ENCODE data around the gene AP5Z1. TPM values are rescaled to one million over a fixed set of nuclear protein-coding genes. Genes with fewer than 3 reads are reported as not detected.

AP5Z1 gene
- total RNA-seq, 4 donors from 2014 or later, result 13.0 to 33.9 (median 26.8) TPM

GRCh38 chr7:4764402-4765007 is 10.9 kb upstream of the AP5Z1 start:
- no peaks in the 10 kb centered on the region for H3K9me3 ChIP-seq
- no peaks in the 10 kb centered on the region for H3K27me3 ChIP-seq
- no peak overlapping the region for H3K4me3 ChIP-seq
- ATAC-seq, result no peak
- no peak for TF ChIP-seq POLR2AphosphoS5 (IDR thresholded peaks at IDR 0.05)
- TF ChIP-seq EP300 (IDR thresholded peaks at IDR 0.05), result no peak
- no peak for TF ChIP-seq POLR2A (IDR thresholded peaks at IDR 0.05)
- TF ChIP-seq, protein P1, sequence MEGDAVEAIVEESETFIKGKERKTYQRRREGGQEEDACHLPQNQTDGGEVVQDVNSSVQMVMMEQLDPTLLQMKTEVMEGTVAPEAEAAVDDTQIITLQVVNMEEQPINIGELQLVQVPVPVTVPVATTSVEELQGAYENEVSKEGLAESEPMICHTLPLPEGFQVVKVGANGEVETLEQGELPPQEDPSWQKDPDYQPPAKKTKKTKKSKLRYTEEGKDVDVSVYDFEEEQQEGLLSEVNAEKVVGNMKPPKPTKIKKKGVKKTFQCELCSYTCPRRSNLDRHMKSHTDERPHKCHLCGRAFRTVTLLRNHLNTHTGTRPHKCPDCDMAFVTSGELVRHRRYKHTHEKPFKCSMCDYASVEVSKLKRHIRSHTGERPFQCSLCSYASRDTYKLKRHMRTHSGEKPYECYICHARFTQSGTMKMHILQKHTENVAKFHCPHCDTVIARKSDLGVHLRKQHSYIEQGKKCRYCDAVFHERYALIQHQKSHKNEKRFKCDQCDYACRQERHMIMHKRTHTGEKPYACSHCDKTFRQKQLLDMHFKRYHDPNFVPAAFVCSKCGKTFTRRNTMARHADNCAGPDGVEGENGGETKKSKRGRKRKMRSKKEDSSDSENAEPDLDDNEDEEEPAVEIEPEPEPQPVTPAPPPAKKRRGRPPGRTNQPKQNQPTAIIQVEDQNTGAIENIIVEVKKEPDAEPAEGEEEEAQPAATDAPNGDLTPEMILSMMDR (IDR thresholded peaks at IDR 0.05), result no peak
- peak overlapping the region in 1 of 4 donors; percentile 90 for H3K27ac ChIP-seq
- H3K4me1 ChIP-seq, result peaks cover 0 to 46% (median 12%) of the 10 kb centered on the region in 3 donors
- WGBS, 2 donors (ENCODE audit: low coverage in 1 of 2), result 20 to 100% methylated on average over 1 to 2 of the region's 35 CpGs
- H3K36me3 ChIP-seq, result peaks cover 0 to 73% of the 10 kb centered on the region in 2 donors

GRCh38 chr7:4765776-4766490 is 9.5 kb upstream of the AP5Z1 start:
- ATAC-seq, result no peak
- WGBS, 2 donors (ENCODE audit: low coverage in 1 of 2), result 62% methylated on average over 12 of the region's 23 CpGs; no CpG with 5 or more reads in 1 of the 2 donors
- Histone ChIP-seq H3K27ac (peak overlapping the region; percentile 86 to 92 (median 90)), H3K4me1 (peaks cover 0 to 60% (median 20%) of the 10 kb centered on the region in 3 donors), H3K36me3 (peaks cover 0 to 58% of the 10 kb centered on the region in 2 donors), H3K27me3 (no peaks in the 10 kb centered on the region), H3K4me3 (no peak overlapping the region), H3K9me3 (no peaks in the 10 kb centered on the region)
- TF ChIP-seq, protein P1 (IDR thresholded peaks at IDR 0.05), result peak in 3 of 4 experiments; percentile 14 to 50 (median 34)
- no peak for TF ChIP-seq POLR2AphosphoS5 (IDR thresholded peaks at IDR 0.05)

GRCh38 chr7:4766666-4767519 is 8.5 kb upstream of the AP5Z1 start:
- WGBS, 2 donors (ENCODE audit: low coverage in 1 of 2), result 54 to 58% methylated on average over 13 to 20 of the region's 37 CpGs
- Histone ChIP-seq H3K36me3 (peaks cover 0 to 55% of the 10 kb centered on the region in 2 donors), H3K27ac (peak overlapping the region; percentile 86 to 92 (median 90)), H3K4me1 (peaks cover 0 to 62% (median 20%) of the 10 kb centered on the region in 3 donors), H3K9me3 (no peaks in the 10 kb centered on the region), H3K4me3 (peak overlapping the region in 1 of 2 donors; percentile 27), H3K27me3 (no peaks in the 10 kb centered on the region)
- peak; percentile 32 to 45 for TF ChIP-seq POLR2A (IDR thresholded peaks at IDR 0.05)
- TF ChIP-seq POLR2AphosphoS5 (IDR thresholded peaks at IDR 0.05), result no peak
- ATAC-seq, result peak; percentile 66

- ATAC-seq, result peak; percentile 1
- H3K9me3 ChIP-seq, result no peaks in the 10 kb centered on the region
- H3K4me3 ChIP-seq, result peak overlapping the region in 1 of 2 donors; percentile 8
- TF ChIP-seq POLR2A (IDR thresholded peaks at IDR 0.05) (no peak), POLR2AphosphoS5 (IDR thresholded peaks at IDR 0.05) (no peak), EP300 (IDR thresholded peaks at IDR 0.05) (no peak)
- TF ChIP-seq, protein P1 (IDR thresholded peaks at IDR 0.05), result no peak
- WGBS, 2 donors (ENCODE audit: low coverage in 1 of 2), result 53 to 63% methylated on average over 8 to 22 of the region's 27 CpGs
- peaks cover 0 to 67% (median 20%) of the 10 kb centered on the region in 3 donors for H3K4me1 ChIP-seq
- peak overlapping the region; percentile 72 to 90 (median 82) for H3K27ac ChIP-seq
- no peaks in the 10 kb centered on the region for H3K27me3 ChIP-seq
- H3K36me3 ChIP-seq, result peaks cover 0 to 39% of the 10 kb centered on the region in 2 donors
These were observed 6.5 kb upstream of the AP5Z1 start for GRCh38 chr7:4768597-4769569.

Data from gastroesophageal sphincter (tissue), 4 donors.